Medulla oblongata (tissue), 1 donor: Measurements from ENCODE around the gene MNT.

Experiments used
- DNase-seq: peaks from one replicate; pipeline ENCODE4 v3.0.0-alpha.2; 2015; ENCODE audit errors: extremely low spot score

The MNT gene

DNA sequence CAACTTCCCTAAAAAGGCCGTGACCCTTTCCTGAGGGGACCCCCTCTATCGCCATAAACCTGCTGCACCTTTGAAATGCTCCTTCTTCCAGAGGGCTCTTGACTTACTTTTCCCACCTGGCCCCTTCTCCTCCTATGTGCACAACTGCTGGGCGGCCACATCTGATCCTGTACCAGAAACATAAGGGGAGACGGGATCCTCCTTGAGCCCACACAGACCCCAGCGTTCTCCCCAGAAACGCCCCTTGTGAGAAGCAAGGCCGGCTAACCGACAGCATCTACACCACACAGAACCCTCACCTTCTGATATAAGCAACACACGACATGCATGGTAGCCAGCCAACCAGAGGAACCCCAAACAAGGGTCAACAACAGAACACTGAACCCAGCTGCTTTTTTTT is 14.2 kb upstream of the MNT start:
- DNase-seq = no peak

DNA sequence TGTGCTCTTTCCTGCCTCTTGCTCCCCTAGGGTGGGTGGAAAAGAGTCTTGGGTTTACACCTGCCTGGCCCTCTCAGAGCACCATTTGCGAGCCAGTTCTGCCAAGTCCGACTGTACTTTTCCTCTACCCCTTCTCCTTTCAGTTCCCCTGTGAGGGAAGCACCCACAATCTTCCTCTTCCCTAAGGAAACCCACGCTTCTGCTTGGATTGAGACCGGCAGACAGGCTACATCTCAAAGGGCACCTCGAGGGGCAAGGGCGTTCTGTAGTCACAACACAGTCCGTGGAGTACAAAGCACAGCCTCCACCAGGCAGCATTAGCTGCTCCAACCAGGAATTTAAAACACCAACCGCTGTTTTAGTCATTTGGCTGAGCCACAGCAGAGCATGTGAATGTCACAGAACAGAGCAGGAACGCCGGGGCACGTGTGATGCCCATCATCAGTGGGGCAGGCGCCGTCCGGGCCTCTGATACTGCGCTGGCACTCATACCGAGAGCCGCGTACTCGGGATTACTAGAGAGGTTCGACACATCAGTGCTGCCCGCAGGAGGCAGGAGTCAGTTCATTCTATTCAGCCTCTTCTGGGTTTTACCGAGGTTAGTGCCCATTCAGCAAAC is 13.7 kb upstream of the MNT start:
- no peak for DNase-seq

DNA sequence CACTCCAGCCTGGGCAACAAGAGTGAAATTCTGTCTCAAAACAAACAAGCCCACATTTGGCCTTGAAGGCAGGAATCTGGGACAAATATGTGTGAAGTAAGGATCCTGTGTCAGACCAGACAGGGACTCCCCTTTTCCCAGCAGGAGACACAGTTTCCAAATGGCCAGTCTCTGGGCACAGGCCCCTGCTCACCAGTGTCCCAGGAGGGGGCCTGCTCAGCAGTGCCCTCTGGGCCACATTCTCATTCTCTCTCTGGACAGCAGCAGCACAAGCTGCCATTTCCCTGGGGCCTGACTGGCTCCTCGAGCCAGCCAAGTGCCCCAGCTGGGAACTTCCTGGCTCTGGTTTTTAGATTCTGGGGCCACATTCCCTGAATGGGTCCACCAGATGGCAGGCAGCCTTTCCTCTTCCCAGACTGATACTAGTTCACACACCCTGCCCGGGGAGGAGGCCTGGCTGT is 11.7 kb upstream of the MNT start:
- DNase-seq = peak; percentile 74

DNA sequence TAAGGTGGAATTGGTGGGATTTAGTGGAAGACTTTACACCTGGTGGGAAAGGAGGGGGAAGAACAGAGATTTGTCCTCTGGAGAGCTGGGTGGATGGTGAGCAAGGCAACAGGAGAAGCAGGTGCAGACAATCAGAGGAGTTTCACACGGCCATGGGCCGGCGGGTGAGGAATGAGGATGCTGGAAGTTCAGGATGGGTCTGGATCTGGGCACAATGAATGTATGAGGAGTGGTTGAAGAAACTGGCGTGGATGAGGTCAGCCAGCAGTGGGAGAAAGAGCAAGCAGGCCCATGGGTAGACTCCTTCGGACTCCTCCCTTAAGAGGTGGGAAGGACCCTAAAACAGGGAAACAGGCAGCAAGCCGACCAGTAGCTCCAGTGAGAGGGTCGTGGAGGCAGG is 10.1 kb upstream of the MNT start:
- DNase-seq = no peak

DNA sequence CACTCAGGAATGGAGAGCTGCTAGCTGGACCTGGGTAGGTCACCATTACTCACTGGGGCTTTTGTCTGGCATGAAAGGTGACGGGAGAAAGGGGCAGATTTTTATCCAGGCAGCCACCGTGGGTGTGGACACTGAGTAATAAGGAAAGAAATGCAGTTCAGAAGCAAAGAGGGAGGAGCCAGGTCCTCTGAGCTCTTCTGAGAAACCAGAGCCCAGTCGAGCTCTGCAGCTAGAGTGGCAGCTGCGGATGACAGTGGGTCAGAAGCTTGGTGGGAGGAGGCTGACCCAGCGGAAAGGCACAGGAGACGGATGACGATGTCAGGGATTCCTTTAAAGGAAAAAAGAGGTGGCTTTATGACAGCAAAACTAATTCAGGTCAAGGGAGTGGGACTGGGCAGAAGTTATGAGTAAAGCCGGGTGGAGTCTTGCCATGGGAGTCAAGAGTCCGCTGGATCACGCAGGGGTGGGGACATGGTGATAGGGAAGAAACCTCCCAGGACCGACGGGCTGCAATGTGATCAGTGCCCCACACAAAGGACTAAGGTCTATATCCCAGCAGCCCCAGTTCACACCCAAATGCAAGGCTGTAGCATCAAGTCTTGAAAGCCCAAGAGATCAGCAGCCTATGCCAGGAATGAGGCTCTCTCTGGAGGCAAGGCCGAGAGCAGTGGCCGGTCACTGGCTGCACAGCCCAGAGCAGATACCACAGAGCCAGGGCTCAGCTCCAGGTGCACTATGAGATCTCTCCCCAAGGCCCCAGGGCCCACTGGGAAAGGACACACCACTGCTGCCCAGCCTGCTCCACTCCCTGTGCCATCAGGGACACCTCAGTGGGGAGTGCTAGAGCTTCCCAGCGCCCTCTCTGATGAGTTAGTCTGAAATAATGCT is 6.3 kb upstream of the MNT start:
- DNase-seq = no peak

DNA sequence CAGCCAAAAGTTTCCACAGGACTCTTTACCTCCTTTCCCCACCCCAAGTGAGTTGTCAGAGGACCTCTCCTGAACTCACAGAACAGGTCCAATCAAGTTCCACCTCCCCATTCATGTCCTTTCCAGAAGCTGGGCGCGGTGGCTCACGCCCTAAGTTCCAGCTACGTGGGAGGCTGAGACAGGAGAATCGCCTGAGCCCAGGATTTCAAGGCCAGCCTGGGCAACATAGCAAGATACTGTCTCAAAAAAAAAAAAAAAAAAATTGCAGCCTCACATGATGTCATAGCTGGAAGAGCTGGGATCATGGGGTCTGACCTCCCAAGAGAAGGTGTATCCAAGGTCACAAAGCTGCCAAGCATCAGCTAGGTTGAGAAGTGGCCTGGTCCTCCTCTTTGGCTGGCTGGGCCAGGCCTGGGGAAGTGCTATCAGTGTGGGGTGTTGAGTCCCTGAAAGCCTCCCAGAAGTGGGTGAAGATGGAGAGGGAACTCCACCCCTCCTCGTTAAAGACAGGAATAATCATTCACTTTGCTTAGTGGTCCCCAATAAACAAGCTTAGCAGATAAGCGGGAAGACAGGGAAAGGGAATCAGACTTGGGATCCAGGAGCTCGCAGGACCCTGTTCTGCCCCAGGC is 5.5 kb upstream of the MNT start:
- DNase-seq = no peak

DNA sequence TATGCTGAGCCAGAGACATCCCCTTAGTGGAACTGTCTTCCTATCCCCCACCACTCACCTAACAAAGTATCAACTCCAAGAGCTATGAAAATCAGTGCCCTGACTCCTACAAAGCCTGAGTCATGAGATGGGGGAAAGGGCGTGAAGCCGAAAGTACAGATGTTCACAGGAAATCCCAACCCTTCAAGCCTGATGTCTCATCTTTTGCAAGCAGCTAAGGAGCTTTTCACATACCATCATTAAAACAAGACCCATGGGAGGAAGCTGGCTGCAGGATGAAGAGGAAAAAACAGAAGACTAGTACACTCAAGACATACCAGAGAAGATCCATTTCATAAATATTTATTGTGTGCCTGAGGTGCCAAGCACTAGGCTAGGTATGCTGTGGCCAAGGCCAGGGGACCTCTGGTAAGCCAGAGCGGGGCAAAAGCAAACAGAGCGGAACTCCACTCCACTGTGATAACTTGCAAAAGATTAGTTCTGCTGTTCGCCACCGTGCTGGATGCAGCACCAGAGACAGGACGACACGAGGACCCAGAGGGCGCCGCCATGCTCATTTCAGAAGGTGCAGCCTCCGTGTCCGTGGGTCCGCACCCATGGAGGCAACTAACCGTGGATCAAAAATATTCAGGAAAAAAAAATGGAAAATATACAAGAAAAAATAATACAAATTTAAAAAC is 4.5 kb upstream of the MNT start:
- DNase-seq = no peak

DNA sequence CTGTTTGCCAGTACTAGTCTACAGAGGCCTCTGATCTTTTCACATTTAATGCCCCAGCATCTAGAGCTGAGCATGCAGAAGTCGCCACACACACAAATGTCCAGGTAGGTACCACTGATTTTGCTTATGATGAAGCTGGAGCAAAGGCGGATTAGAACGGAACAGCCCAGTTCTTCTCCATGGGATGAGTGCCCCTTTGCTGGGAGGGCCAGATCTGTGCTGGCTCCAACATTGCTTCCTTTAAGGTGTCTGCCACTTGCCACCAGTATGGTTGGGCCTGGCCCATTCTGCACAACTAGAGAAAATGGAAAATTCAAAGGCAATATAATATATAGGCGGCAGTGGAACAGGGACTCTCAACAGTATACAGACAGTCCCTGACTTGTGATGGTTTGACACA is 2.2 kb upstream of the MNT start:
- no peak for DNase-seq

DNA sequence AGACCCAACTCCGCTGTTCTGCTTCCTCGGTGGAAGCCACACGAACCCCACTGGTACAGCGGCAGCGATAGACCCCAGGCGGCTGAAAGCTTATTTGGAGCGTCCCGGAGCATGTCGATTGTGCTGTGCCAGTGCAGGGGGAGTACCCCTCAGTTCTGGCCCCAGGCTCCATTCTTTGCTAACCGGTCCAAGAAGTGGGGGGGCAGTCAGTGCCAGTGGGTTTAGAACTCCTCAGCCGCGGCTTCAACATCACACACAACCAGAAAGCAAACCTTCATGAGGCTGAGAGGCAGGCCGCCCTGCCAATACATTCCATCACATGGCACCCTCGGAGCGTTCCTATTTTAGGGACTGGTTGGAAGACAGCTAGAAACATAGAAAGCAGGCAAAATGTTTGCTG is 1.7 kb upstream of the MNT start:
- no peak for DNase-seq

DNA sequence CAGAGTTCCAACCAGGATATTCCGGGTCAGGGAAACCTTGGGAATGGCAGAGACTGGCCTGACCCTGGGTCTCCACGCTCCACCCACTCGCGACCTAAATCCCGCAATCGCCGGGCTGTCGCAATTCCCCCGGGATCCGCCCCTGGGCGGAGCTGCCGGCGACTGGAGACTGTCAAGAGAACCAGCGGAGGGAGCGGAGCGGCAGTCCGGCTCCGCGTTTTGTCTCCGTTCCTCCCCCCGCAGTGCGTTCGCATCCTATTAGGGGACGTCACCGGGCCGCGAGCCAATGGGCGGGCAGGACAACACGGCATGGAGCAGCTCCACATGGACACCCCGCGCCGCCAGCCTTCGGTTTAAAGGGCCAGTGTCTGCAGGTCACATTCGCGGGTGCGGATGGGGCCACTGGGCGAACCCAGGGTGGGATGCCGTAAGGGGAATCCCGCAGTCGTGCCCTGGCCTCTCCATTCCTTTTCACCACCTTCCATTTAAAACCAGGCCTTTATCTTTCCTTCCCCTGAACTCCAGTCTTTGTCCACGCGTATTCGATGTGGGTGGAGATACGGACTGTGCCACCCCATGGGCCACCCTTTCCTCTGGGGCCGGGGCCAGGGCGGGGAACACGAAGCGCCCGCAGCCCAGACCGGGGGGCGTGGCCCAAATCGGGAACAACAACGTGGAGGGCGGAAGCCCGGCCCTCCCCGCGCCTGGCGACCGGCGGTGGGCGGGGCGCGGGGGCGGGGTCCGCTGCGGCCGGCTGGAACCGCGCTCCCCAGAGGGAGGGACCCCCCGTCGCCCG is 764 bp upstream of the MNT start:
- peak; percentile 99 for DNase-seq

DNA sequence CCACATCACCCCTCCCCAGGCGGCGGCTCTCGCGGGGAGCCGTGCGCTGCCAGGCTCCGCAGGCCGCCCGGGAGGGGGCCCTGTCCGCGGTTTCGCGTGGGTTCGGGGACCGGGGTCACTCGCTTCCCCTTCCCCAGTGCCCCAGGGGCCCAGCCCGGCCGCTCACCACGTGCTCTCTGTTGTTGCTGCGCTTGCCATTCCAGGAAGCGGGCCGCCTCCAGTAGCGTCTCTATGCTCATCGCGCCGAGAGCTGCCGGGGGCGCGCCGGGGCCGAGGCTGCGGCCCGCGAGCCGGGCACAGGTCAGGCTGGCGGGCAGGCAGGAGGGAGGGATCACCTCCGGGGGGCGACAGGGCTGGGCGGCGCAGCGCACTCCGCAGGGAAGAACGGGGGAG is 390 bp downstream of the MNT start:
- no peak for DNase-seq

DNA sequence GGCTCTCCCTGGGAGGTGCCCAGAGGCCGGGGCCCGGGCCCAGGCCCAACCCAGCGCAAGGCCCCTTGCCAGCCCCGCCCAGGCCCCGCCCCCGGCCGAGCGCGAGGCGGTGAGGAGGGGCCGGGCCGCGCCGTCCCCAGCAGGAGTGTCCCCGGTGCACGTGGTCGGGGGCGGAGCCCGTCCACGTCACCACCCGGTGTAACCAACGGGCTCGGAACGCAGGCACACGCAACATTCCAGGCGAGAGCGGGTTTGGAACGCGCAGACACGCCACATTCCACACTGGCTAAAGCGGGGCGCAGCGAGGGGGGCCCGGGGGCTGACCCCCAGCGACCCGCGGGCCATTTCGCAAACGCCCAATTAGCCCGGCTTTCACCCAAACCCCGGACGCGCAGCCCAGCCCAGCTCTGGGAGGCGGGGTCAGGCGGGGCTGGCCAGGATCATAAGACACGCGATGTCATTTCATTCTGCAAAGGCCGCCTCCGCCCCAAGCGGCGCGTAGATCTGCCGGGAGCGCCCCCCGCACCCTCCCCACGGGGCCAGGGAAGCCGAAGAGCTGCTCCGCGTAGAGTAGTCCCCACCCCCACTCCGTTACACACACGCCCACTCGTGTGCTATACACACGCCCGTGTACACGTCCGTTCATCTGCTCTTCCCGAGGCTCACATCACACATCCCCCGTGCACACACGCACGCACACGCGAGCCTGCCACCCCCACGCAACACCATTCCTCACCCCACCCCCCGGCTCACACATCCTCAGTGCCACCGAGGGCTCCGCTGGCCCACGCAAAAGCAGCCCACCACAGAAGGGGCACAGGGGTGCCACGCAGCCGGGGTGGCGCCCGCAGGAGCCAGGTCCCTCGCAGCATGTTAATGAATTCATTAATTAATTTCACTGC is 1.0 kb downstream of the MNT start:
- DNase-seq = peak; percentile 98

DNA sequence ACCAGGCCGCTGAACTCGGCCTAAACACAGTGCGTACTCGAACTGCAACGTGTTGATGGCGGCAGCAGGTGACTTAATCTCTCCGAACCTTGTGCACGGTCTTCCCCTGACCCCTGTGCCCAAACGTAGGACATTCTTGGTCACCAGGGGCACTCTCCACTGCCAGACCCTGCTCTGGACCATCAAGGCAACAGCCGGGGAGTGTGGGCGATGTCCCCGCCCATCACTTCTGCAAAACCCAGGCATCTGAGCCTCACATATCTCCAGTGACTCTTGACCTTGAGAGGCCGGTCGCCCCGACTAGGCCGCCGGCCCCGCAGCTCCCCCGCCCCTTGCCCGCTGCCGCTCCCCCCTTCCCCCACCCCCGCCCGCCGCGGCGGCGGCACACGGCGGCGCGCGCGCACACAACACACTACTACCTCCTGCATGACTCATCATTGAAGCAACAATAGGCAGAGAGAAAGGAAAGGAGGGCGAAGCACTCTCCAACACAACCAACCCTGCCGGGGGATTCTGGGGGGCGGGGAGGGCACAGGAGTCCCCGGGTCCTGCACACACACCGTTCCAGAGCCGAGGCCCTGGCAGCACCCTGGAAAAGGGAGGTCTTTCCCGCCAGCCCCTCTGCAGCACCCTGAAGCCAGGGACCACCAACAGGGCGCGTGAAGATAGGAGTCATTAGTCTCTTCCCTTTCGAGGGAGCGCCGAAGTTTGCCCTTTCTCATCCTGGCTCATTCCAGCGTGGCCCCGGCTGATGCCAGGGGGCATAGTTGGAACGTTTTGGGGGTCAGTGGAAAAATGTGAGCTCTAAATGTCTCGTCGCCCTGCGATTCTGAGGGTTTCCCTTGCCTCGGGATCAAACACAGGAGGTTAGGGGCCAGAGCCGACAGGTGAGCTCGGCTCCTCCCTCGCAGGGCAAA is 1.9 kb downstream of the MNT start:
- DNase-seq = peak; percentile 66

DNA sequence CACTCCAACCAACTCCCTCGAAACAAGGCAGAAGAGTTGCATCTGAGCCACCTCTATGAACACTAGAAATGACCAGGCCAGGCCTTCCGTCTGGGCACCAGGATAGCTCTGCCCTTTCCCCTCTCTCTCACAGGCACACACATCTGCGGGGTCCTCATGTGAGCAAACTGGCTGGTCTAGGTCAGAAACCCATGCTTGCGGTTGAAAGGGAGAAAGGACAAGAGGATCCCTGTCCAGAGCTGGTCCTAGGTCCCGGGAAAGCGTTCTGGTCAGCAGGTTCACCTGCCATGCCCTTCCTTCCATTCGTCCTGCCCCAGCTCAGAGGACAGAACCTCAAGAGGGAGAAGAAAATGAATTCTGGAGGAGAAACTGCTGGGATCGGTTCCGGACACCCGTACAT is 2.7 kb downstream of the MNT start:
- DNase-seq = no peak

DNA sequence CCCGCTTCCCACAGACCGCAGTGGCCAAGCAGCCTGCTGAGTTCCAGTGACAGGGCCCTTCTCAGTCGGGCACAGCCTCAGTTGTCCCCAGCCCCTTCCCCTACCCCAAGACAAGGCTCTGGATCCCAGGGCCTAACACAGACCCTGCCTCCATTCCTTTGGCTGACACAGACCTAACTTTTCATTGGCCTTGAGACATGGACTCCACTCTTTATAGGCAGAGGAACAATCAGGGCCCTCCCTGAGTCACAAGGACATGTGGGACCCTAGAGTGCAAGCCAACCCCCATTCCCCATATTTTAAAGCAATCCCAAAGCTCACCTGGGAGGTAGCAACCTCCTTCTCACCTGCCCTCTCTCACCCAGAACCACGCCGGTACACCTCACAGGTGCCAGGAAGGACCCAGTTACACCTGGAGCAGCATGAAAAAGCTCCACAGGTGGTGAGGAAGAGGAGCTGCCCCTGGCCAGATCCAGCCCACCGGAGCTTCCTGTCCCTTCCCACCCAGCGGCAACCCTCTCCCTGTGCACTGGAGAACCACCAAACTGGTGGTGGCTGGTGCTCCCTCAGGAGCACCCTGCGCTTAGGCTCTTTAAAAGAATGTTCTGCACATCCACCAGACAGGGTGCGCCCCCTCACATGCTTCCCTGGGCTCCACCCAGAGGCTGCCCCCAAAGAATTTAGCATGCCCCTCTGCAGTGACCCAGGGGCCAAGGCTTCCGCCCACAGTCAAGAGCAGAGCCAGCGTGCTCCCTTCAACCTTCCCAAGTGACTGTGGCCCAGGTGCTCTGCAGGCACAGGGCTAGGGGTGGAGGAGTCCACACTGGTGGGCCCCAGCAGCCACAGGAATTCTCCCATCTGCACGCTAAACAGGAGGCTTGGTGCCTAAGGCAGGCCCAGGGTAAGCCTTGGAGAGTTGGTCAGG is 3.4 kb downstream of the MNT start:
- no peak for DNase-seq

DNA sequence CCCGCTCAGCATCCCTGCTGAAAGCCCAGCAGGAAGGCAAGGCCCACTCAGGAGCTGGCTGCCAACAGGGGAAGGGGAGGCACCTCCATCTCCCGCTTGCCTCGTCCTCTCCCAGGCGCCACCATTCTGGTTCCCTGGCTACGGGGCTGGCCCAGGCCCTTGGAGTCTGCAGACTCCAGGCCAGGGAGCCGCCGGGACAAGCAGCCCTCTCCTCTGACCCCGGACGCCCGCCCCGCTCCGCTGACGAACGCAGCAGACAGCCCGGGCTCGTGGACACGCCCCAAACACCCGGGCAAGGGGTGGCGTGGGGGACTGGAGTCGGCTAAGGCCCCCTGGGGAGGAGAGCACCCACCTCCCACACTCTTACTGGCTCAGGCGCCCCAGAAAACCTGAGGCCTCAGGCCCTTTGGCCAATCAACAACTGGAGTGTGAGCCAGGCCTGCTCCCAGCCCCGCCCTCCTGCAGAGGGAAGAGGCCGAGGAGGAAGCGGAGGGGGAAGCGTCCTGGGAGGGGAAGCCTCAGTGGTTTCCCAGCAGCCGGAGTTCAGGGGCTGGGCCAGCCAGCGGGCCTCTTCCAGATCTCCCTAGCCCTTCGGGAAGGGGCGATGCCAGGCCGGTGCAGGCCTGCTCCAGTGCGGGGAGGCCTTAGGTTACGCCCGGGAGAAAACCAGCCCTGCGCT is 4.2 kb downstream of the MNT start:
- DNase-seq = peak; percentile 90

DNA sequence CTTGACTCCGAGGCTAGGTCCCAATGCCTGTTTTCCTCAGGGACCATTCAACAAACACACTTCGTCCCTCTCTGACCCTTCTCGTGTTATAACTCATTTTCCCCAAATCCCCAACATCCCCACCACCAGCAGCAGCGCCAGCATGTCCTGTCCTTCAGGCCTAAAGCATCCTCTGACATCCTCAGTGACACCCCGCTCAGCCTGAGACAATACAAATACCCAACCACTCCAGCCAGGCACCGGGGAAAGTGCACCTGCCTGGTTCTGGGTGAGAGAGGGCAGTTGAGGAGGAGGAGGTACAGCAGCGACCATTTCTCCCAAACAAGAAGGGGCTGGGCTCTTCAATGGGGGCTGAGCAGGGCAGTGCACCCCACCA is 4.7 kb downstream of the MNT start:
- DNase-seq = no peak
